NCI-H82 (cell line): ENCODE measurements around the gene MADCAM1.
"Not testable (repeated sequence)": the region's sequence is repeated elsewhere in the genome, so short reads cannot be mapped to it uniquely, and the experiment has no call there.

ENCODE experiments used
- DNase-seq: peaks from one replicate; lab custom pipeline; 2025; lab: John Stamatoyannopoulos, UW

Gene MADCAM1

DNA sequence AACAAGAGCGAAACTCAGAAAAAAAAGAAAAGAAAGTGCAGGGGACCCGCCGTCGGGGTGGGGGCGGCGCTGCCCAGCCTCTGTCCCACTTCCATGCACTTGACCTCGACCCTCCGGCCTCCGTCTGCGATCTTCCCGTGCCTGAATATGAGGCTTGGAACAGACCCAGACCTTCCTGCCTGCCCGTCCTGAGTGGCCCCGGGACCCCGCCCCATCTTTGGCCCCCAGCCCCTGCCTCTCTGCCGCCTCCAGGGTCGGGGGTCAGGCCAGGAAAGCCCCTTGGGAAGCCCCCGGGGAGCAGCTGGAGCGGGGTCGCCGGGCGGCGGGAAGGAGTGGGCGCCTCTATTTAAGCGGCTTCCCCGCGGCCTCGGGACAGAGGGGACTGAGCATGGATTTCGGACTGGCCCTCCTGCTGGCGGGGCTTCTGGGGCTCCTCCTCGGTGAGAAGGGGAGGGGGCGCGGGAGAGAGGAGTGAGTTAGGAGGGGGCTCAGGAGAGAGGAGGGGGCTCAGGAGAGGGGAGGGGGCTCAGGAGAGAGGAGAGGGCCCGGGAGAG lies at the start of gene MADCAM1:
MADCAM1 (plus strand) TSS at position 375 of the 554 bp plus-strand sequence; CDS start at position 389, 14 bp downstream.
- DNase-seq, result no peak

DNA sequence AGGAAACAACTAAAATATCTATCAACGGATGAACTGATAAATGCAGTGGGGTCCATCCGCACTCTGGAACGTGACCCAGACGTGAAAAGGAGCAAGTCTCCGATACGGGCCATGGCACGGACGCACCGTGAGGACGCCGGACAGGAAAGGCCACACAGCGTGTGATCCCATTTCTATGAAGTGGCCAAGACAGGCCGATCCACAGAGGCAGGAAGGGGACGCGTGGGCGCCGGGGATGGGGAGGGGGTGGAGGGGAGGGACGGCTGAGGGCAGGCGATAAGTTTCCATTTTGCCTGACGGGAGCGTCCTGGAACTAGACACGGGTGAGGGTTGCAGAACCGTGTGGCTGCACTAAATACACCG lies 49.2 kb upstream of the MADCAM1 start:
- no peak for DNase-seq

DNA sequence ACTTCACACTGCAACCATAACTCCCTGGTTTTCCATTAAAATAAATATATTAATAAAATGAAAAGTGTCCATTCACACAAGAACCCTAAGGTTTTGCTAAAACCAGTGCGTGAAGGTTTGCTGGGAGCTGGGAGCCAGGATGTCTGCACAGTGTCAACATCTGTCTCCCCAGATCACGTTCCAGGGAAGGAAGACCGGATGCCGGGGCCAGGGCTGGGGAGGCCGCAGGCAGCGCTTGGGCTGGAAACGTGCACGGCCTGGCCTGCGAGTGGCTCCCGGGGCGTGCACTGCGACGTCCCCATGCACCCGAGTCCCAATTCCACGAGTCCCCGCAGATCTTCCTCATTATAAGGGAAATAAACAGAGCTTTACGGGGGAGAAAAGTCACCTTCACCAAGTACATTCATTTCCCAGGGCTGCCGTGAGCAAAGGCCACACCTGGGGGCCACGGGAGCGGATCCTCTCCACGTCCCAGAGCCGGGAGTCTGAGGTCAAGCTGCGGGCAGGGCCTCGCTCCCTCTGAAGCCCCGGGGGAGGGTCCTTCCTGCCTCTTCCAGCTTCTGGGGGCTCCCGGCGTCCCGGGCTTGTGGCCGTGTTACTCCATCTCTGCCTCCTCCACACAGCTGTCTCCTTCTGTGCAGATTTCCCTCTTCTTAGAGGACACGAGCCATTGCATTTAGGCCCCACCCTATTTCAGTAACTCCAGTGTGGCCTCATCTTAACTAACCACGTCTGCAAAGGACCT lies 48.3 kb upstream of the MADCAM1 start:
- no peak for DNase-seq

- DNase-seq, result no peak
These were observed 46.4 kb upstream of the MADCAM1 start for GRCh38 chr19:449916-450315.

GRCh38 chr19:450912-451481 lies 45.3 kb upstream of the MADCAM1 start:
- DNase-seq, result not testable (repeated sequence)

DNA sequence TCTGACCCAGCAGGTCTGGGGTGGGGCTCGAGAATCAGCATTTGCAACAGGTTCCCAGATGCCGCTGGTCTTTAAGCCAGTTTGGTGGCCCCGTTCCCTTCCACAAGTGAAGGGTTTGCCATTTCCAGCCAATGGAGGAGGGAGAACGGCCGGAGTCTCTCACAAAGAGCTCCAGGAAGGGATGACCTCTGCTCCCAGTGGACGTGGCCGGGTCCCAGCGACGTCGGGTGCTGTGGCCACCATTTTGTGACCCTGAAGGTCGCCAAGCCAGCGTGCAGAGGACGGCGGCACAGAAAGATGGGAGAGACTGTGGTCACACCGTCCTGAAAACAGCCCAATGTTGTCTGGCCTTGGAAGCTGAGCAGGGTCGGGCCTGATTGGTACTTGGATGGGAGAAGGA lies 43.5 kb upstream of the MADCAM1 start:
- no peak for DNase-seq

GRCh38 chr19:453606-454005 lies 42.7 kb upstream of the MADCAM1 start:
- DNase-seq, result no peak

- peak; percentile 51 for DNase-seq
These were observed 41.1 kb upstream of the MADCAM1 start for GRCh38 chr19:455031-455705.

GRCh38 chr19:455851-456546 lies 40.3 kb upstream of the MADCAM1 start:
- no peak for DNase-seq

DNA sequence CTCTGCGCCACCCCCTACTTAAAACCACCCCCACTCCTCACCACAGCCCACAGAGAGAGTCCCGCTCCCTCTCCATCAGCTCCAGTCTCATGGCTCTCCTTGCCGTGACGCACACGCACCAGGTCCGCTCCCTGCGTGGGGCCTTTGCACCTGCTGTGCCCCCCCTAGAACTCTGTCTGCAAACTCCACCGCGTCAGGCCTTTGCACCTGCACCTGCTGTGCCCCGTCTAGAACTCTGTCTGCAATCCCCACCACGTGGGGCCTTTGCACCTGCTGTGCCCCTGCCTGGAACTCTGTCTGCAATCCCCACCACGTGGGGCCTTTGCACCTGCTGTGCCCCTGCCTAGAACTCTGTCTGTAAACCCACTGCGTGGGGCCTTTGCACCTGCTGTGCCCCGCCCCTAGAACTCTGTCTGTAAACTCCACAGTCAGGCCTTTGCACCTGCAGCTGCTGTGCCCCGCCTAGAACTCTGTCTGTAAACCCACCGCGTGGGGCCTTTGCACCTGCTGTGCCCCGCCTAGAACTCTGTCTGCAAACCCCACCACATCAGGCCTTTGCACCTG lies 39.7 kb upstream of the MADCAM1 start:
- no peak for DNase-seq

GRCh38 chr19:457636-458035 lies 38.6 kb upstream of the MADCAM1 start:
- no peak for DNase-seq

DNA sequence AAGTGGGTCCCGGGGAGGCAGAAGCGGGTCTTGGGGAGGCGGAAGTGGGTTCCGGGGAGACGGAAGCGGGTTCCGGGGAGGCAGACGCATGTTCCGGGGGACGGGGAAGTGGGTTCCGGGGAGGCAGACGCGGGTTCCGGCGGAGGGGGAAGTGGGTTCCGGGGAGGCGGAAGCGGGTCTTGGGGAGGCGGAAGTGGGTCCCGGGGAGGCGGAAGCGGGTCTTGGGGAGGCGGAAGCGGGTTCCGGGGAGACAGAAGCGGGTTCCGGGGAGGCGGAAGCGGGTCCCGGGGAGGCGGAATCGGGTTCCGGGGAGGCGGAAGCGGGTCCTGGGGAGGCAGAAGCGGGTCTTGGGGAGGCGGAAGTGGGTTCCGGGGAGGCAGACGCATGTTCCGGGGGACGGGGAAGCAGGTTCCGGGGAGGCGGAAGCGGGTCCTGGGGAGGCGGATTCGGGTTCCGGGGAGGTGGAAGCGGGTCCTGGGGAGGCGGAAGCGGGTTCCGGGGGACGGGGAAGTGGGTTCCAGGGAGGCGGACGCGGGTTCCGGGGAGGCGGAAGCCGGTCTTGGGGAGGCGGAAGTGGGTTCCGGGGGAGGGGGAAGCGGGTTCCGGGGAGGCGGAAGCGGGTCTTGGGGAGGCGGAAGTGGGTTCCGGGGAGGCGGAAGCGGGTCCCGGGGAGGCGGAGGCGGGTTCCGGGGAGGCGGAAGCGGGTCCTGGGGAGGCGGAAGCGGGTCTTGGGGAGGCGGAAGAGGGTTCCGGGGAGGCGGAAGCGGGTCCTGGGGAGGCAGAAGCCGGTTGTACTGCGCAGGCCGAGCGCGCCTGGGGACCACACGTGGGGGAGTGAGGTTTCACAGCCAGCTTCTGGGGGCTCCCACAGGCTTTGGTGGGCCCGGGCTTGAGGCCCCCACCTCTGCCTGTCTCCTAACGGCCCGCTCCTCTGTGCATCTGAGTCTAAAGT lies 37.9 kb upstream of the MADCAM1 start:
- no peak for DNase-seq

DNA sequence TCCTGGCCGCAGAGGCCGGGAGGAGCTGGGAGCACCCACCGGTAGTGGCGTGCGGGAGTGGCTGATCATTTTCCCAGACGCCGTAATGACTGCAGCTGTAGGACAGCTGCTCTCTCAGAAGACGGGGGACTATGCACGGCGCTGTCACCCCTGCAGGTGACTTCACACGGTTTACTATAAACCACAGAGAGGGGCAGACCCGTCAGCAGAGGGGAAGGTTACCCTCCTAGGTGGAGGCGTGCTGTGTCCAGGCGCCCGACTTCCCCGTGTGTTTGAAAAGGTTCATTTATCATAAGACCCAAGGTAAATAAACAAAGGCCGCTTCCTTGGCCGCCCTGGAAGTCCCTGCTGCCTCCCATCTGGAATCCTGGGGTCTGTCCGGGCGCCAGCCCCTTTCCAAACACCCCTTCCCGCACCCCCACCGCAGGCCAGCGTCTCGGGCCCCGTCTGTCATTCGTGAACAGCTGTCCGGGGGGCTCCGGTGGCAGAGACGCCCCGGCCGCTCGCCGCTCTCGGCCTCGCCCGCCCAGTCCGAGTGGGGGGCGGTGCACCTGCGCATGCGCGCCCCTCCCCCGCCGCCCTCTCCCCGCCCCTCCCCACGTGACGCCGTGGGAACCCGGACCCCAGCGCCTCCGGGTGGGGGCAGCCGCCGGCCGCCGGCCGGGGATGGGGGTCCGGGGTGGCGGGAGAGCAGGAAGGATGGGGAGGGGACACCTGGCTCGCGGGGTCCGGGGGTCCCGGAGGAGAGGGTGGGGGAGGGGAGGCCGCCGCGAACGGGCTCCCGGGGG lies 36.4 kb upstream of the MADCAM1 start:
- peak; percentile 71 for DNase-seq

DNA sequence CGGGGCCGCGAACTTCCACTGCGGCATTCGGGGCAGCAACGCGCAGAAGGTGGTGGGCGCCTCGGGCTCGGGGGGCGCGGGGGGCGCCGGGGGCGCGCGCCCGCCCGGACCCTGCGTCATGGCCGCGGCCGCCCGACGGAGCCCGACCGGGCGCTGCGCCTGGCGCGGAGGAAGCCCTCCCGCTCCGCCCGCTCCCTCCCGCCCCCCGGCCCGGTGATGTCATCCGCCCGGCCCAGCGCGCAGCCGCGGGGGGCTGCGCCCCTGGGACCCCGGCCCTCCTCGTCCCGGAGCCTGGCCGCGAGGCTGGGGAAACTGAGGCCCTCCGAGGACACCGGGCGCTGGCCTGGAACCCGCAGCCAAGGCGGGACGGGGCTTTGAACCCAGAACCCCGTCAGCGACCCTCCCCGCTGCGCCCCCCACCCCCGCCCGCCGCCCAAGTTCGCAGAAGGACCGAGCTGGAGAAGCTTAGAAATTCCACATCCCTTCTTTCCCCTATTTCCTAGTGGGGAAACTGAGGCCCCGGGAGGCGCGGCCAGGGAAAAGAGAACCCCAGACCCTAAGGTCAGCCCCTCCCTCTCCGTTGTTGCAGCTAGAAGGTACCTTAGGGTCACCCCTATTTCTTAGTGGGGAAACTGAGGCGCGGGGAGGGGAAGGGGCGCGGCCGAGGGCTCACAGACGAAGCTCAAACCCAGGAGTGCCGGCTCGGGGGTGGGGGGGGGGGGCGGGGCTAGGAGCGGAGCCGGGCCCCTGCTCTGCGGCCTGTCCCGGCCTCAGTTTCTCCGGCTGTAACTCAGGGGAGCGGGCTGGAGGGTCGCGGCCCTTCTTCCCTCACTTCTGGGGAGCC lies 35.2 kb upstream of the MADCAM1 start, which contains the start of gene SHC2:
SHC2 (minus strand) TSS at position 157 of the 844 bp plus-strand sequence; CDS start at position 120, 37 bp downstream.
- DNase-seq, result peak; percentile 37

- peak; percentile 83 for DNase-seq
These were observed 34.4 kb upstream of the MADCAM1 start for GRCh38 chr19:461721-462551.

- no peak for DNase-seq
These were observed 32.6 kb upstream of the MADCAM1 start for GRCh38 chr19:463483-464207.

DNA sequence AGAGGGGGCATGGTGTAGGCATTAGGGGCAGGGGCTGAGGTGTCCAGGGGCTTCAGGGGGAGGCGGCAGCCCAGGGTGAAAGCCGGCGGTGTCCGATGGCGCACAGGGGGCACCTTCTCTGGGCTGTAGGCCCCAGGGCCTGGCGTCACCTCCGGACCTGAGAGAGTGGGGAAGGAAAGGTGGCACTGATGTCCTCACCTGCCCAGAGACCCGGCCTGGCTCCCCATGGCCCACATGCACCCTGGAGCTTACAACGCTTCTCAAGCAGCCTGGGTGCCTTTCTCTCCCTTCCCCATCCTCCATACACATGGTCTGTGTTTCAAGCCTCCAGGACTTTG lies 32.1 kb upstream of the MADCAM1 start:
- no peak for DNase-seq
